Ascending aorta (tissue), 2 donors: Measurements from ENCODE around the gene NTHL1. TPM values are rescaled to one million over a fixed set of nuclear protein-coding genes. Genes with fewer than 3 reads are reported as not detected.
A peak's percentile ranks its signal among the peaks of the same experiment; 100 is the strongest.

Experiments used
- DNase-seq, 2 donors: peaks; one replicate each; pipeline ENCODE4 v3.0.0-alpha.2; 2019; ENCODE audit warnings: low spot score in 2 of 2
- H3K27ac ChIP-seq, 2 donors: fragments of 200-600 bp; sonication (generic); one replicate each; pipeline ENCODE4 v1.5.1; 2016 to 2017; ENCODE audit warnings: mild to moderate bottlenecking in 1 of 2
- H3K27me3 ChIP-seq: fragments of 200-600 bp; sonication (generic); one replicate; pipeline ENCODE4 v1.5.1; 2017
- H3K36me3 ChIP-seq, 2 donors: fragments of 200-600 bp; sonication (generic); one replicate each; pipeline ENCODE4 v1.5.1; 2016
- H3K4me1 ChIP-seq, 2 donors: fragments of 200-600 bp; sonication (generic); one replicate each; pipeline ENCODE4 v1.5.1; 2016 to 2017; ENCODE audit warnings: mild to moderate bottlenecking in 1 of 2
- H3K4me3 ChIP-seq, 2 donors: fragments of 200-600 bp; sonication (generic); one replicate each; pipeline ENCODE4 v1.5.1; 2016 to 2017; ENCODE audit warnings: mild to moderate bottlenecking in 1 of 2
- H3K9me3 ChIP-seq, 2 donors: fragments of 200-600 bp; sonication (generic); one replicate each; pipeline ENCODE4 v1.5.1; 2016
- intact Hi-C: fragments of 100-400 bp; cut with DNase I; formaldehyde crosslinking; loops from one replicate; pipeline ENCODE4 v1.15.1; 2023
- total RNA-seq: library from RNA; depleted of rRNA; stranded (reverse); fragments of >200 nt; gene quantifications from one replicate; pipeline ENCODE4 v1.1.0, GENCODE V29; 2016
- TF ChIP-seq, protein P1 (sequence below), 3 experiments: fragments of 200-600 bp in 2 of 3; fragments of 450-650 bp in 1 of 3; sonication (generic) in 2 of 3; IDR thresholded peaks; one replicate each; pipeline ENCODE4 v1.5.1; 2016 to 2019; ENCODE audit warnings: antibody characterized with exemption in 3 of 3, mild to moderate bottlenecking in 1 of 3, moderate library complexity in 1 of 3

The NTHL1 gene
- total RNA-seq, 1 donor from 2014 or later, result 59.5 TPM

DNA sequence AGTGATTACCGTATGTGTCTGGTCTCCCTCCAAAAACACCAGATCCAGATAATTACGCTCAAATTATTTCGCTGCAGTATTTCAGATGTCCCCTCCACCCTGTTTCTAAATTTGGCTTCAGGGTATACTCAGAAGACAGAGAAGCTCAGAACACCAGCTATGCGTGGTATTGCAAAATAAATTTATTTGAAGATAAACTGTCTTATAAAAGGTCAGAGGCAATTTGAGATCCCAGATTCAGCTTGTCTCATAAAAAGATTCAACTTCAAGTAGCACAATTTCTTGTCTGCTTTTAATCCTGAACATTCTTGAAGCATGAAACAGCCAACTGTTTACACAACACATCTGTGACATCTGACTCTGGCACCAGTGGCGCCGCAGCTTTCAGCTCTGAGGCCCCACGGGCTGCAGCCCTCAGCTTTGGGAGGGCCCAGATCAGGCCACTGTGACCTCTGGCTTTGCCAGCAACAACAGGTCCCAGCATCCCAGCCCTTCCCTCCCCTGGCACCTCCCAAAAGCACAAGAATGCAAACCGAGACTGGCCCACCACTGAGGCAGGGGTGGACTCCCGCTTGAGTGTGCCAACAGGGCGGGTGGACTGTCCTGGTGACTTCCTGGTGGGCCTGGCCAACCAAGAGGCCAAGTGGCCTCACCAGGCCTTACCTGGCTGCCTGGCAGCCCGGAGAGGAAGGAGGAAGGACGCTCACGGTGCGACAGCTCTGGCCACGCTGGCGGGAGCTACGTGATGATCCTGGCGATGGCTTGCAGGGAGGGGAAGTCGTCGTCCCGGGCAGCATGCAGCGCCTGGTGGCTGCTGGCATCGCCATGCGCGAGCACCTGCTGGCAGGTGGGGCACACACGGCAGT lies 49.9 kb downstream of the NTHL1 start:
- no peak overlapping the region for H3K4me3 ChIP-seq
- H3K27me3 ChIP-seq, result no peaks in the 10 kb centered on the region
- peaks cover 48 to 61% of the 10 kb centered on the region in 2 donors for H3K36me3 ChIP-seq
- no peak overlapping the region for H3K27ac ChIP-seq
- TF ChIP-seq, protein P1, sequence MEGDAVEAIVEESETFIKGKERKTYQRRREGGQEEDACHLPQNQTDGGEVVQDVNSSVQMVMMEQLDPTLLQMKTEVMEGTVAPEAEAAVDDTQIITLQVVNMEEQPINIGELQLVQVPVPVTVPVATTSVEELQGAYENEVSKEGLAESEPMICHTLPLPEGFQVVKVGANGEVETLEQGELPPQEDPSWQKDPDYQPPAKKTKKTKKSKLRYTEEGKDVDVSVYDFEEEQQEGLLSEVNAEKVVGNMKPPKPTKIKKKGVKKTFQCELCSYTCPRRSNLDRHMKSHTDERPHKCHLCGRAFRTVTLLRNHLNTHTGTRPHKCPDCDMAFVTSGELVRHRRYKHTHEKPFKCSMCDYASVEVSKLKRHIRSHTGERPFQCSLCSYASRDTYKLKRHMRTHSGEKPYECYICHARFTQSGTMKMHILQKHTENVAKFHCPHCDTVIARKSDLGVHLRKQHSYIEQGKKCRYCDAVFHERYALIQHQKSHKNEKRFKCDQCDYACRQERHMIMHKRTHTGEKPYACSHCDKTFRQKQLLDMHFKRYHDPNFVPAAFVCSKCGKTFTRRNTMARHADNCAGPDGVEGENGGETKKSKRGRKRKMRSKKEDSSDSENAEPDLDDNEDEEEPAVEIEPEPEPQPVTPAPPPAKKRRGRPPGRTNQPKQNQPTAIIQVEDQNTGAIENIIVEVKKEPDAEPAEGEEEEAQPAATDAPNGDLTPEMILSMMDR (IDR thresholded peaks at IDR 0.05), result no peak
- H3K4me1 ChIP-seq, result peaks cover 0 to under 1% of the 10 kb centered on the region in 2 donors
- no peaks in the 10 kb centered on the region for H3K9me3 ChIP-seq
- DNase-seq, result no peak
- intact Hi-C loops, result no loop called here

DNA sequence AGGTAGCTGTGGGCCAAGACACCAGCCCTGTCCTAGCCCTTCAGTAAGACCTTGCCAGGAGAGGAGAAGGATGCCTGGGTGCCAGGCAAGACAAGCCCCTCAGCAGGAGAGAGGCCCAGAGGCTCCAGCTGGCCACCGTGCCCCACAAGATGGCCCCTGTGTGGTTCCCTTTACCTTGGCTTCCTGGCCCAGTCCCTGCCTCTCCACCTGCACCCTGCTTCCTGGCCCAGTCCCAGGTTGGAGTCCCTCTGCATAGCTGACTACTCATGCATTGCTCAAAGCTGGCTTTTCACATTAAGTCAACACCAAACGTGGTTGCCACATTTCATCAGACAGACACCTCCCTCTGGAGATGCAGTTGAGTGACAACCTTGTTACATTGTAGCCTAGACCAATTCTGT lies 53.9 kb downstream of the NTHL1 start:
- intact Hi-C loops, result no loop called here

DNA sequence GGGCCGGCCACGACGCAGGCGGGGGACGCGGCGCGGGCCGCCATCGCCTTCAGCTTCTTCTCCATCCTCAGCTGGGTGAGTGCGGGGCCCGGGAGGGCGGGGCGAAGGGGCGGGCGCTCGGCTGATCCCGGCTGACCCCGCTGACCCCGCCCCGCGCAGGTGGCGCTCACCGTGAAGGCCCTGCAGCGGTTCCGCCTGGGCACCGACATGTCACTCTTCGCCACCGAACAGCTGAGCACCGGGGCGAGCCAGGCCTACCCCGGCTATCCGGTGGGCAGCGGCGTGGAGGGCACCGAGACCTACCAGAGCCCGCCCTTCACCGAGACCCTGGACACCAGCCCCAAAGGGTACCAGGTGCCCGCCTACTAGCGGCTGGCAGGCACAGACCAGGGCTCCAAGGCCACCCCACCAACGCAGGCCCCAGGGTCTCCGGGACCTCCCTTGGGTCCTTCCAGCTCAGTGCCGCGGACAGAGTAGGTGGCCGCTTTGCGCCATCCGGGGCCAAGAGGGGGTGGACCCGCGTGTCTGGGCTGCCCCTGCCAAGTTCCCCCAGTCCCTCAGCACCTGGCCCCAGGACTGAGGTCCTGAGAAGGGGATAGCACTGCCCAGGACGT lies 54.8 kb downstream of the NTHL1 start:
- Histone ChIP-seq H3K27me3 (peaks cover 16% of the 10 kb centered on the region), H3K27ac (no peak overlapping the region), H3K4me1 (peaks cover 13 to 23% of the 10 kb centered on the region in 2 donors), H3K9me3 (no peaks in the 10 kb centered on the region), H3K36me3 (peaks cover 2 to 12% of the 10 kb centered on the region in 2 donors), H3K4me3 (peak overlapping the region; percentile 54 to 65)
- intact Hi-C loops, result no loop called here
- no peak for DNase-seq
- TF ChIP-seq, protein P1 (IDR thresholded peaks at IDR 0.05), result no peak

More for the DNA sequence above, 53.9 kb downstream of the NTHL1 start:
- Histone ChIP-seq H3K27ac (no peak overlapping the region), H3K4me3 (no peak overlapping the region), H3K36me3 (peaks cover 11 to 21% of the 10 kb centered on the region in 2 donors), H3K9me3 (no peaks in the 10 kb centered on the region), H3K27me3 (peaks cover 16% of the 10 kb centered on the region), H3K4me1 (peaks cover 13 to 23% of the 10 kb centered on the region in 2 donors)
- TF ChIP-seq, protein P1 (IDR thresholded peaks at IDR 0.05), result no peak
- no peak for DNase-seq

DNA sequence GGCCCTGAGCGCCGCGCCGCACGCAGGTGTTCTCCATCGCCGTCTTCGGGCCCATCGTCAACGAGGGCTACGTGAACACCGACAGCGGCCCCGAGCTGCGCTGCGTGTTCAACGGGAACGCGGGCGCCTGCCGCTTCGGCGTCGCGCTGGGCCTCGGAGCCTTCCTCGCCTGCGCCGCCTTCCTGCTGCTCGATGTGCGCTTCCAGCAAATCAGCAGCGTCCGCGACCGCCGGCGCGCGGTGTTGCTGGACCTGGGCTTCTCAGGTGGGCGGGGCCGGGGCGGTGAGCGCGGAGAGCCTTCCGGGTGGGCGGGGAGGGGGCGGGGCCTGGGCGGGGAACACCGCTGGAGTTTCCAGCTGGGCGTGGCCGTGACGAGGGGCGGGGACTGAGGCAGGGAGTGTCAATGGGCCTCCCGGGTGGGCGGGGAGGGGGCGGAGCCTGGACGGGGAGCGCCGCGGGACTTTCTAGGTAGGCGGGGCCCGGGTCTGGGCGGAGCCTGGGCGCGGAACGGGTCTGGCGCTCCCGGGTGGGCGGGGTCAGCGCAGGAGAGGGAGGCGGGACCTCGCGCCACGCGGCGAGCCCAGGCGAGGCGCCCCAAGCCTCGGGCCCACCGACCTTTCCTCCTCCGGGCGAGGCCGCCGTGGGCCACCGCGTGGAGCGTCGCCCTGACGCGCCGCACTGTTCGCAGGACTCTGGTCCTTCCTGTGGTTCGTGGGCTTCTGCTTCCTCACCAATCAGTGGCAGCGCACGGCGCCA lies 55.5 kb downstream of the NTHL1 start:
- intact Hi-C loops, result no loop called here
- peaks cover 16% of the 10 kb centered on the region for H3K27me3 ChIP-seq
- peak overlapping the region; percentile 54 to 65 for H3K4me3 ChIP-seq
- peak; percentile 75 to 93 for DNase-seq
- no peak overlapping the region for H3K27ac ChIP-seq
- peaks cover 13 to 23% of the 10 kb centered on the region in 2 donors for H3K4me1 ChIP-seq
- peaks cover 0 to 5% of the 10 kb centered on the region in 2 donors for H3K36me3 ChIP-seq
- TF ChIP-seq, protein P1 (IDR thresholded peaks at IDR 0.05), result no peak
- no peaks in the 10 kb centered on the region for H3K9me3 ChIP-seq

DNA sequence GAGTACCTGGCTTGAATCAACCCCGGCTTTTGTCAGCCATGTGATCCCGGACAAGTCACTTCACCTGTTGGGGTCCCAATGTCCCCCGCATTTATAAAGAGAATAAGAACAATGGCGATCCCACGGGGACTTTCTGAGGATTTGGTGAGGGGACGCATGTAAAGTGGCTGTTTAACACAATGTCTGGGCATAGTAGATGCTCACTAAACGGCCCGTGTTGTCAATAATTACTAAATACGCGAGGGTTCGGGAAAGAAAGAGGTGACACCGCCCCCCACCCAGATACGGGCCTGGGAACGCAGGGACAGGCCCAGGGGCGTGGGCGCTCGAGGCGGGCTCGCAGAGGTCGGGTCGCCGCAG lies 56.1 kb downstream of the NTHL1 start:
- intact Hi-C loops, result no loop called here
- TF ChIP-seq, protein P1 (IDR thresholded peaks at IDR 0.05), result no peak
- peak overlapping the region; percentile 54 to 65 for H3K4me3 ChIP-seq
- DNase-seq, result no peak
- peaks cover 13 to 23% of the 10 kb centered on the region in 2 donors for H3K4me1 ChIP-seq
- peaks cover under 1 to 3% of the 10 kb centered on the region in 2 donors for H3K36me3 ChIP-seq
- no peak overlapping the region for H3K27ac ChIP-seq
- peaks cover 16% of the 10 kb centered on the region for H3K27me3 ChIP-seq
- no peaks in the 10 kb centered on the region for H3K9me3 ChIP-seq
